22Rv1 (cell line): ENCODE data around the gene IP6K3.

Experiments used
- ZFX ChIP-seq: fragments of 450-650 bp; IDR thresholded peaks from 2 replicates; pipeline ENCODE4 v1.6.1; 2017; ENCODE audit warnings: antibody characterized with exemption, borderline replicate concordance
- TF ChIP-seq, protein P1 (sequence below): fragments of 450-650 bp; IDR thresholded peaks from 2 replicates; pipeline ENCODE4 v1.5.1; 2017; ENCODE audit warnings: mild to moderate bottlenecking

GRCh38 chr6:33764036-33764435 is 17.3 kb upstream of the IP6K3 start:
- TF ChIP-seq, protein P1, sequence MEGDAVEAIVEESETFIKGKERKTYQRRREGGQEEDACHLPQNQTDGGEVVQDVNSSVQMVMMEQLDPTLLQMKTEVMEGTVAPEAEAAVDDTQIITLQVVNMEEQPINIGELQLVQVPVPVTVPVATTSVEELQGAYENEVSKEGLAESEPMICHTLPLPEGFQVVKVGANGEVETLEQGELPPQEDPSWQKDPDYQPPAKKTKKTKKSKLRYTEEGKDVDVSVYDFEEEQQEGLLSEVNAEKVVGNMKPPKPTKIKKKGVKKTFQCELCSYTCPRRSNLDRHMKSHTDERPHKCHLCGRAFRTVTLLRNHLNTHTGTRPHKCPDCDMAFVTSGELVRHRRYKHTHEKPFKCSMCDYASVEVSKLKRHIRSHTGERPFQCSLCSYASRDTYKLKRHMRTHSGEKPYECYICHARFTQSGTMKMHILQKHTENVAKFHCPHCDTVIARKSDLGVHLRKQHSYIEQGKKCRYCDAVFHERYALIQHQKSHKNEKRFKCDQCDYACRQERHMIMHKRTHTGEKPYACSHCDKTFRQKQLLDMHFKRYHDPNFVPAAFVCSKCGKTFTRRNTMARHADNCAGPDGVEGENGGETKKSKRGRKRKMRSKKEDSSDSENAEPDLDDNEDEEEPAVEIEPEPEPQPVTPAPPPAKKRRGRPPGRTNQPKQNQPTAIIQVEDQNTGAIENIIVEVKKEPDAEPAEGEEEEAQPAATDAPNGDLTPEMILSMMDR, result no peak
- no peak for TF ChIP-seq ZFX
